ENCODE results near the gene HSPE1. TPM values are rescaled to one million over a fixed set of nuclear protein-coding genes. Genes with fewer than 3 reads are reported as not detected.
"Not testable (repeated sequence)": the region's sequence is repeated elsewhere in the genome, so short reads cannot be mapped to it uniquely, and the experiment has no call there.

Gene HSPE1
- 78.1 TPM for total RNA-seq
- 427 TPM for polyA plus RNA-seq (ENCODE audit: insufficient read depth, low read depth, low replicate concordance)
- long read RNA-seq, donor 1, transcript HSPE1-202 (3 exons, 570 nt) = minor isoform, 9 of 200 reads
- long read RNA-seq, donor 1, transcript HSPE1-201 (4 exons, 950 nt) = major isoform, 151 of 200 reads
- long read RNA-seq, donor 1, transcript HSPE1-206 (2 exons, 569 nt) = minor isoform, 6 of 200 reads
- long read RNA-seq, donor 1, partial matches to known transcripts = 33 of 200 reads
- long read RNA-seq, donor 1, other reads (novel, unspliced or antisense) = 0 of 200 reads
- long read RNA-seq, donor 2, transcript HSPE1-202 (3 exons, 570 nt) = minor isoform, 7 of 245 reads
- long read RNA-seq, donor 2, transcript HSPE1-201 (4 exons, 950 nt) = major isoform, 196 of 245 reads
- long read RNA-seq, donor 2, partial matches to known transcripts = 29 of 245 reads
- long read RNA-seq, donor 2, other reads (novel, unspliced or antisense) = 7 of 245 reads
- long read RNA-seq, donor 3, transcript HSPE1-202 (3 exons, 570 nt) = minor isoform, 6 of 401 reads
- long read RNA-seq, donor 3, transcript HSPE1-206 (2 exons, 569 nt) = minor isoform, 5 of 401 reads
- long read RNA-seq, donor 3, transcript HSPE1-201 (4 exons, 950 nt) = major isoform, 325 of 401 reads
- long read RNA-seq, donor 3, partial matches to known transcripts = 57 of 401 reads
- long read RNA-seq, donor 3, other reads (novel, unspliced or antisense) = 5 of 401 reads
- long read RNA-seq, donor 4, transcript HSPE1-201 (4 exons, 950 nt) = major isoform, 152 of 186 reads
- long read RNA-seq, donor 4, partial matches to known transcripts = 29 of 186 reads
- long read RNA-seq, donor 4, other reads (novel, unspliced or antisense) = 0 of 186 reads
- long read RNA-seq, donor 5, transcript HSPE1-201 (4 exons, 950 nt) = major isoform, 25 of 27 reads
- long read RNA-seq, donor 5, partial matches to known transcripts = 0 of 27 reads
- long read RNA-seq, donor 5, other reads (novel, unspliced or antisense) = 0 of 27 reads
- long read RNA-seq, donor 6, transcript HSPE1-206 (2 exons, 569 nt) = minor isoform, 8 of 728 reads
- long read RNA-seq, donor 6, transcript HSPE1-201 (4 exons, 950 nt) = major isoform, 542 of 728 reads
- long read RNA-seq, donor 6, transcript HSPE1-202 (3 exons, 570 nt) = minor isoform, 16 of 728 reads
- long read RNA-seq, donor 6, partial matches to known transcripts = 130 of 728 reads
- long read RNA-seq, donor 6, other reads (novel, unspliced or antisense) = 29 of 728 reads
- long read RNA-seq, donor 7, transcript HSPE1-201 (4 exons, 950 nt) = major isoform, 119 of 144 reads
- long read RNA-seq, donor 7, partial matches to known transcripts = 20 of 144 reads
- long read RNA-seq, donor 7, other reads (novel, unspliced or antisense) = 1 of 144 reads
- long read RNA-seq, donor 8, transcript HSPE1-202 (3 exons, 570 nt) = minor isoform, 5 of 210 reads
- long read RNA-seq, donor 8, transcript HSPE1-201 (4 exons, 950 nt) = major isoform, 149 of 210 reads
- long read RNA-seq, donor 8, transcript HSPE1-206 (2 exons, 569 nt) = minor isoform, 5 of 210 reads
- long read RNA-seq, donor 8, partial matches to known transcripts = 50 of 210 reads
- long read RNA-seq, donor 8, other reads (novel, unspliced or antisense) = 0 of 210 reads
- long read RNA-seq, donor 9, transcript HSPE1-202 (3 exons, 570 nt) = minor isoform, 9 of 225 reads
- long read RNA-seq, donor 9, transcript HSPE1-201 (4 exons, 950 nt) = major isoform, 172 of 225 reads
- long read RNA-seq, donor 9, partial matches to known transcripts = 41 of 225 reads
- long read RNA-seq, donor 9, other reads (novel, unspliced or antisense) = 0 of 225 reads
- long read RNA-seq, donor 10, transcript HSPE1-202 (3 exons, 570 nt) = minor isoform, 7 of 238 reads
- long read RNA-seq, donor 10, transcript HSPE1-201 (4 exons, 950 nt) = major isoform, 155 of 238 reads
- long read RNA-seq, donor 10, partial matches to known transcripts = 72 of 238 reads
- long read RNA-seq, donor 10, other reads (novel, unspliced or antisense) = 0 of 238 reads

DNA sequence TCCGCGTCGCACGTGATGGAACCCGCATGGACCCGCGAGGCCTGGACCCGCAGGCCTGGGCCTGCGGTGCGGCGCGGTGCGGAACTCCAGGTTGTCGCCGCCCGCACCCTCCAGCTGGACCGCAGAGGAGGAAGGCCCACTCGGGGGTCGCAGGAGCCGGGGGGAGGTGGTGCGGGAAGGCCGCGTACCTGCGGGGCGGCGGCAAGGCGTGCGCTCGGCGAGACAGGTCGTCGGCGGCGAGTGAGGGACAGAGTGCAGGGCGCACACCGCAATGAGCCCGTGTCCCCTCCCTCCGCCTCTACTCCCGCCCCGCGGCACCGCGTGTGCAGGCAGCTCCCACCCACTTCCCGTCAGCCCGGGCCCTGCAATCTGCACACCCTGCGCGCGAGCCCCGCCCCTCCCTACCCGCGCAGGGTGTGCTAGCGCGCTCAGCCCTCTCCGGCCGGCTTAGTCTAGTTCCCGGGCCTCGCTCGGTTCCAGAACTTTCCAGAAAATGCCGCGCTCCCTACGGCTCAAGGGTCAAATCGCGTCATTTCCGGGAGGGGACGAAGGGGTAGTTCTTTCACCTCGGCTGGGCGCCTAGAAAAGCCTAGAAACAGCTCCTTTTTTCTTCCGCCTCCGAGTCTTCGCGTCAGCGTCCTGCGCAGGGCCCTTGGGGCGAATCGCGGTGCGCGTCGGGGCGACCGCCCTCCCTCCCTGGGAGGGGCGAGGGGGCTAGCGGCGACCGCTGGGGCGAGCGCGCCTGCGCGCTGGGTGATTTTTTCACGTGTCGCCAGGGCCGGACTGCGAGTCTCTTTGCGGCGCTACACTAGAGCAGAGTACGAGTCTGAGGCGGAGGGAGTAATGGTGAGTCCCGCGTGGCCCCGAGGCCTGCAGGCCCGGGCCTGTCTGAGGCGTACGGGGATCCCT is at the start of gene HSPE1, which contains the start of gene HSPD1:
Gene HSPE1, plus strand, starts transcription at position 786 of the 909 bp plus-strand sequence. Its CDS starts 58 bp downstream, at position 844.
Gene HSPD1, minus strand, starts transcription at position 247 of the 909 bp plus-strand sequence. CDS start 992 bp downstream, outside the sequence.
- no peaks in the 10 kb centered on the region for H3K9me3 ChIP-seq (ENCODE audit: control insufficient read depth in 2 of 3, insufficient read depth in 1 of 3, low read length in 3 of 3)
- H3K9ac ChIP-seq (ENCODE audit: low read length in 3 of 3) = peak within 1 kb of the TSS; percentile 76 to 96 (median 95)
- peaks cover 13 to 44% (median 13%) of the 10 kb centered on the region in 3 donors for H3K36me3 ChIP-seq (ENCODE audit: control insufficient read depth in 2 of 3, insufficient read depth in 3 of 3, low read length in 3 of 3)
- H3K4me3 ChIP-seq (ENCODE audit: low read length in 3 of 3) = peak within 1 kb of the TSS; percentile 75 to 98 (median 89)
- intact Hi-C loops (cut with DNase I) = no loop called here
- FAIRE-seq (peak; percentile 82), DNase-seq (peak; percentile 99 to 100 (median 100))
- H3K27ac ChIP-seq (ENCODE audit: low read depth in 2 of 2, low read length in 2 of 2) = peak within 1 kb of the TSS; percentile 99 to 100
- TF ChIP-seq, protein P1, sequence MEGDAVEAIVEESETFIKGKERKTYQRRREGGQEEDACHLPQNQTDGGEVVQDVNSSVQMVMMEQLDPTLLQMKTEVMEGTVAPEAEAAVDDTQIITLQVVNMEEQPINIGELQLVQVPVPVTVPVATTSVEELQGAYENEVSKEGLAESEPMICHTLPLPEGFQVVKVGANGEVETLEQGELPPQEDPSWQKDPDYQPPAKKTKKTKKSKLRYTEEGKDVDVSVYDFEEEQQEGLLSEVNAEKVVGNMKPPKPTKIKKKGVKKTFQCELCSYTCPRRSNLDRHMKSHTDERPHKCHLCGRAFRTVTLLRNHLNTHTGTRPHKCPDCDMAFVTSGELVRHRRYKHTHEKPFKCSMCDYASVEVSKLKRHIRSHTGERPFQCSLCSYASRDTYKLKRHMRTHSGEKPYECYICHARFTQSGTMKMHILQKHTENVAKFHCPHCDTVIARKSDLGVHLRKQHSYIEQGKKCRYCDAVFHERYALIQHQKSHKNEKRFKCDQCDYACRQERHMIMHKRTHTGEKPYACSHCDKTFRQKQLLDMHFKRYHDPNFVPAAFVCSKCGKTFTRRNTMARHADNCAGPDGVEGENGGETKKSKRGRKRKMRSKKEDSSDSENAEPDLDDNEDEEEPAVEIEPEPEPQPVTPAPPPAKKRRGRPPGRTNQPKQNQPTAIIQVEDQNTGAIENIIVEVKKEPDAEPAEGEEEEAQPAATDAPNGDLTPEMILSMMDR (IDR thresholded peaks at IDR 0.05; ENCODE audit: borderline replicate concordance, extremely low read depth, insufficient read depth) = peak; percentile 63
- H3K27me3 ChIP-seq (ENCODE audit: control insufficient read depth, insufficient read depth, low read length) = no peaks in the 10 kb centered on the region
- H3K4me1 ChIP-seq (ENCODE audit: control insufficient read depth in 2 of 3, insufficient read depth in 2 of 3, low read depth in 1 of 3, low read length in 3 of 3) = peaks cover 0 to 14% (median 2%) of the 10 kb centered on the region in 3 donors

DNA sequence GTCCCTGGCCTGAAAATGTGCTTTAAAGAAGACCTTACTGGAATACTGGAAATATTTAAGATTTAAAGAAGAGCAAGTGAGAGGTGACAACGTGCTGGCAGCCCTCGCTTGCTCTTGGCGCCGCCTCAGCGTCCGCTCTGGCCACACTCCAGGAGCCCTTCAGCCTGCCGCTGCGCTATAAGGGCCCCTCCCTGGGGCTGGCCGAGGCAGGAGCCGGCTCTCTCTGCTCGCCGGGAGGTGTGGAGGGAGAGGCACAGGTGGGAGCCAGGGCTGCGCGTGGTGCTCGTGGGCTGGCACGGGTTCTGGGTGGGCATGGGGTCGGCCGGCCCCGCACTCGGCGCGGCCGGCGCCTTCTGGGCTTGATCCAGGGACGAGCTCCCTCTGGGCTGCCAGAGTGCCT is 49.7 kb upstream of the HSPE1 start:
- H3K27me3 ChIP-seq (ENCODE audit: control insufficient read depth, insufficient read depth, low read length) = no peaks in the 10 kb centered on the region
- TF ChIP-seq, protein P1 (IDR thresholded peaks at IDR 0.05; ENCODE audit: borderline replicate concordance, extremely low read depth, insufficient read depth) = no peak
- no peak for FAIRE-seq
- DNase-seq = no peak
- no peaks in the 10 kb centered on the region for H3K36me3 ChIP-seq (ENCODE audit: control insufficient read depth in 2 of 3, insufficient read depth in 3 of 3, low read length in 3 of 3)
- H3K27ac ChIP-seq (ENCODE audit: low read depth in 2 of 2, low read length in 2 of 2) = no peak overlapping the region
- H3K4me3 ChIP-seq (ENCODE audit: low read length in 3 of 3) = no peak overlapping the region
- no peak overlapping the region for H3K9ac ChIP-seq (ENCODE audit: low read length in 3 of 3)
- peaks cover 0 to 14% (median 13%) of the 10 kb centered on the region in 3 donors for H3K4me1 ChIP-seq (ENCODE audit: control insufficient read depth in 2 of 3, insufficient read depth in 2 of 3, low read depth in 1 of 3, low read length in 3 of 3)
- intact Hi-C loops (cut with DNase I) = no loop called here
- no peaks in the 10 kb centered on the region for H3K9me3 ChIP-seq (ENCODE audit: control insufficient read depth in 2 of 3, insufficient read depth in 1 of 3, low read length in 3 of 3)

DNA sequence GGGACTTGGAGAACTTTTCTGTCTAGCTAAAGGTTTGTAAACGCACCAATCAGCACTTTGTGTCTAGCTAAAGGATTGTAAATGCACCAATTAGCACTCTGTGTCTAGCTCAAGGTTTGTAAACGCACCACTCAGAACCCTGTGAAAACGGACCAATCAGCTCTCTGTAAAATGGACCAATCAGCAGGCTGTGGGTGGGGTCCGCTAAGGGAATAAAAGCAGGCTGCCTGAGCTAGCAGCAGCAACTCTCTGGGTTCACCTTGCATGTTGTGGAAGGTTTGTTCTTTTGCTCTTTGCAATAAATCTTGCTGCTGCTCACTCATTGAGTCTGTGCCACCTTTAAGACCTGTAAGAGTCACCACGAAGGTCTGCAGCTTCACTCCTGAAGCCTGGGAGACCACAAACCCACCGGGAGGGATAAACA is 49.2 kb upstream of the HSPE1 start:
- H3K9ac ChIP-seq (ENCODE audit: low read length in 3 of 3); H3K27me3 ChIP-seq (ENCODE audit: control insufficient read depth, insufficient read depth, low read length); FAIRE-seq; DNase-seq; H3K36me3 ChIP-seq (ENCODE audit: control insufficient read depth in 2 of 3, insufficient read depth in 3 of 3, low read length in 3 of 3); H3K4me3 ChIP-seq (ENCODE audit: low read length in 3 of 3); H3K9me3 ChIP-seq (ENCODE audit: control insufficient read depth in 2 of 3, insufficient read depth in 1 of 3, low read length in 3 of 3); H3K27ac ChIP-seq (ENCODE audit: low read depth in 2 of 2, low read length in 2 of 2); intact Hi-C loops (cut with DNase I): not testable (repeated sequence)
- peaks cover 0 to 16% (median 13%) of the 10 kb centered on the region in 3 donors for H3K4me1 ChIP-seq (ENCODE audit: control insufficient read depth in 2 of 3, insufficient read depth in 2 of 3, low read depth in 1 of 3, low read length in 3 of 3)
